HG03103 (cell line): ENCODE data around the gene GIMAP5.

Experiments used
- ATAC-seq: cut with Tn5 transposase; IDR thresholded peaks from one replicate; pipeline ENCODE4 v1.9.1; 2021; ENCODE audit warnings: low read depth; ENCODE audit not compliant: unreplicated experiment

GIMAP5 gene

GRCh38 chr7:150734254-150734653 is 3.0 kb upstream of the GIMAP5 start:
- no peak for ATAC-seq

GRCh38 chr7:150735596-150736358 is 1.4 kb upstream of the GIMAP5 start:
- ATAC-seq = no peak

DNA sequence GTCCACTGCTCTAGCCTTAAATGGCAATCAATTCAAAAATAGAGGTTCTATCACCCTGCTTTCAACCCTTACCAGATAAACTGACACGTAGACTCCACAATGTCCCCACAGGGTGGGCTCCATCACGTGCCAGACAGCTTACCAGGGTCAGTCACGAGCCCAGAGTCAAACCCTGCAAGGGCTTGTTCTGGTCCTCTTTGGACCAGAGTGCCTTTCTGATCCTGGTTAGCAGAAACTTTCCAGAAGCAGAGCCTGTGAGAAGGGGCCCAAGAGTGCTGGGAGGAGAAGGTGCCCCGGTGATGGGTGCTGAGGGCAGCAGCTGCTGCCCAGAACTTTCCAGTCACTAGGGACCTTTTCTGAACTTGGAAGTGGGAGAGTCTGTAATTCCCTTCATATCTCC is 354 bp upstream of the GIMAP5 start:
- ATAC-seq = peak; percentile 14

DNA sequence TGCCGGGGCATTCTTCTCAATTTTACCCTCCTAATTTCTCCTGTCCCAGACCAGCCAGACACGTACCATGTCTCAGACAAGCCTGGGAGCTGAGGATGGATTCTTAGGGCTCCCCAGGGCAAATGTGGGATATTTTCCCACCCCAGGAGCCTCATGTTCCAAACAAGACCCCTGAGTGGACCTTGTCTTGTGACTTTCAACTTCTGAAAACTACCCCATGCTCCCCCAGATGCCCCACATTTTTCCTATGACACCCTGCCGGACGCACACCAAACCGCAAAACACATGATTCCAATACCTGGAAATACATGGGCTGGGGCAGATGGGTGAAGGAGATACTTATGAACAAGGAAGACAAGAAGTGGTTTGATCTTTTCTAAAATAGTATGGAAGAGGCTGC is 874 bp downstream of the GIMAP5 start:
- ATAC-seq = no peak

- ATAC-seq = no peak
Measured at GRCh38 chr7:150738591-150739001, 1.4 kb downstream of the GIMAP5 start.

DNA sequence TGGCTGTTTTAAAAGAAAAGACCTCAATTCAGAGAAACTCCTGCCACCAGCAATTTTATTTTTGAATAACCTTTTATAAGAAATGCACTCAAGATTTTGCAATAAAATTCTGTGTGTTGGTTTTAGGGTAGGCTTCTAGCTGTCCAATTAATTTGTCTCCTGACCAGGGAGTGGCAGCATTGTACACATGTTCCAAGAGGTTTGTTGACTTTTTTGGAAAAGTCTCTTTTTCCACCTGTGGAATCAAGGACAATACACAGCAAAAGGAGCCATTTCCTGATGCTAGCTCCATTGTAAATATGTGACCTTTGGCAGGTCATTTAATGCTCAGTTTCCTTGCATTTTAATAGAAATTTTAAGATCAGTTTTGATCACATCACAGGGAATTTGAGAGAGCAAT is 1.8 kb downstream of the GIMAP5 start:
- ATAC-seq = no peak

- no peak for ATAC-seq
Measured at GRCh38 chr7:150740053-150740452, 2.8 kb downstream of the GIMAP5 start.

DNA sequence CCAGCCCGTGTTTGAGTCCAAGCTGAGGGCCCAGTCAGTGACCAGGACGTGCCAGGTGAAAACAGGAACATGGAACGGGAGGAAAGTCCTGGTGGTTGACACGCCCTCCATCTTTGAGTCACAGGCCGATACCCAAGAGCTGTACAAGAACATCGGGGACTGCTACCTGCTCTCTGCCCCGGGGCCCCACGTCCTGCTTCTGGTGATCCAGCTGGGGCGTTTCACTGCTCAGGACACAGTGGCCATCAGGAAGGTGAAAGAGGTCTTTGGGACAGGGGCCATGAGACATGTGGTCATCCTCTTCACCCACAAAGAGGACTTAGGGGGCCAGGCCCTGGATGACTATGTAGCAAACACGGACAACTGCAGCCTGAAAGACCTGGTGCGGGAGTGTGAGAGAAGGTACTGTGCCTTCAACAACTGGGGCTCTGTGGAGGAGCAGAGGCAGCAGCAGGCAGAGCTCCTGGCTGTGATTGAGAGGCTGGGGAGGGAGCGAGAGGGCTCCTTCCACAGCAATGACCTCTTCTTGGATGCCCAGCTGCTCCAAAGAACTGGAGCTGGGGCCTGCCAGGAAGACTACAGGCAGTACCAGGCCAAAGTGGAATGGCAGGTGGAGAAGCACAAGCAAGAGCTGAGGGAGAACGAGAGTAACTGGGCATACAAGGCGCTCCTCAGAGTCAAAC is 5.2 kb downstream of the GIMAP5 start:
- ATAC-seq = no peak

DNA sequence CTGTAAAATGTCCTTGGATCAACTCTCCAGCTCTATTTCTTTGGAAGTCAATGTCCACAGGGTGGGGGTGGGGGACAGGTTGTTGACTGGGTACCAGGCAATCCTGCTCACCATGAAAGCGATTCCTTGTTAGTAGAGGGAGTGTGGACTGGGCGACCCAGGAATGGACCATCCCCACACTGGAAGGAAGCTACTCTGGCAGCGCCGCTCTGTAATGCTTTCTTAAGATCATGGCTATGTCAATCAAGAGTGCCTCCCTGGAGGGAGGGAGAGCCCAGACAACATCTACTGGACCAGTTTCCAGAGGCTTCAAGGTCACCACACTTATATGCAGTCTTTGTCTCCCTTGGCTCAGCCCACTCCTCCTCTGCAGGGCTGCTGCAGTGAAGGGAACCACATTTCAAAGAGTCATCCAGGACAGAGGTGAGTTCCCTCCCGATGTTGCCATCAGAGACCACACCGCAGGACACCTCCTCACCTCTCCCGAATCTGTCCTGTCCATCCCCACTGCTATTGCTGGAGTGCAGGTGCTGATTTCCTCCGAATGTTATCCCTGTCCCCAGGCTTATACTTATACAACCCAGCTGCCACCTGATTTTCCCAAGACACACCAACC is 6.9 kb downstream of the GIMAP5 start:
- ATAC-seq = no peak

GRCh38 chr7:150745086-150745485 is 7.9 kb downstream of the GIMAP5 start:
- no peak for ATAC-seq

DNA sequence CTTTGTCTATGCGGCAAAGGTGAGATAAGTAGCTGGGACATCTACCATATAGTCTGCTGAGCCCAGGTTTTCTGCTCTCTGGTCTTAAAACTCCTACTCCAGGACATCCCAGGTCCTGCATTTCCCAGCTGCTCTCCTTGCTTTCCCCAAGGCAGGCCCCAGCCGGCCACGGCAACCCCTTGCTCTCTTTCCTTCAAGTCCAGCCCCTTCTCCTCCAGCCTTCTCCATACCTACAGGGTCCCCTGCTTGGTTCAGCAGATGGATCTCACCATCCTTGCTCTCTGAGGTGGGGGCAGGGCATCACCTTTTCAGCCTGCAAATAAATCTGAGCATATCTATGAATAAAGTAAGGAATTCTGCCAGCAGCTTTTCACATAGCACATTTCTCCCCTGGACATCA is 8.7 kb downstream of the GIMAP5 start:
- no peak for ATAC-seq

- no peak for ATAC-seq
Measured at GRCh38 chr7:150746921-150747320, 9.7 kb downstream of the GIMAP5 start.

DNA sequence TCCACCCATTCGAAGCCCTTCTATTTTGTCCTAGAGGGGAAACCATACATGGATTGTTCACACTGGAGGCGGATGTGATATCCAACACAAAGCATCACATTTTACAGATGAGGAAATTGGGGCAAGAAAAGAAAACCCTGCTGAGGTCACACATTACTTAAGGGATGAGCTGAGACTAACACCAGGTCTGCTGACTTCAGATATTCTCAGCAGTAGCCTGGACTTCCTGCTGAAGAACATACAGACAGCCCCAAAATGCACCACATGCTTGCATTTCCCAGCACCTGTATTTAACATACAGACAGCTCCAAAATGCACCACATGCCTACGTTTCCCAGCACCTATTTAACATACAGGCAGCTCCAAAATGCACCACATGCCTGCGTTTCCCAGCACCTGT is 11.2 kb downstream of the GIMAP5 start:
- no peak for ATAC-seq

GRCh38 chr7:150751702-150752101 is 14.5 kb downstream of the GIMAP5 start:
- ATAC-seq = no peak

- no peak for ATAC-seq
Measured at GRCh38 chr7:150753239-150753638, 16.0 kb downstream of the GIMAP5 start.

GRCh38 chr7:150753826-150754603 is 16.8 kb downstream of the GIMAP5 start:
- no peak for ATAC-seq

- no peak for ATAC-seq
Measured at GRCh38 chr7:150754951-150755350, 17.7 kb downstream of the GIMAP5 start.

GRCh38 chr7:150755473-150756099 is 18.4 kb downstream of the GIMAP5 start:
- ATAC-seq = peak; percentile 50

- ATAC-seq = no peak
Measured at GRCh38 chr7:150756166-150756565, 18.9 kb downstream of the GIMAP5 start.

GRCh38 chr7:150756858-150757257 is 19.6 kb downstream of the GIMAP5 start:
- ATAC-seq = no peak

DNA sequence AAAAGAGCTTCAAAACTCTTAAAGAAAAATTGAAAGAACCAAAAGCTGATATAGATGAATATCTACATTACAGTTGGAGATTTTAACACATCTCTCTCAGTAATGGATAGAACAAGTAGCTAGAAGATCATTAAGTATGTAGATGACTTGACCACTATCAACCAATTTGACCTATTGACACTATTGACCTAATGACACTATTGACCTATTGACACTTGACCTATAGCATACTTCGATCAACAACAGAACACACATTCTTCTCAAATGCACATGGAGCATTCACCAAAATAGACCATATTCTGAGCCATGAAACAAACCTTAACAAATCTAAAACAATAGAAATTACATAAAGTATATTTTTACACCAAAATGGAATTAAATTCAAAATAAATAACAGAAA is 22.3 kb downstream of the GIMAP5 start:
- no peak for ATAC-seq
